Femur (tissue), 1 donor: ENCODE results near the gene ACOX3.
A peak's percentile ranks its signal among the peaks of the same experiment; 100 is the strongest.

Source experiments
- DNase-seq: peaks from one replicate; pipeline ENCODE4 v3.0.0-alpha.2; 2017

ACOX3 gene

GRCh38 chr4:8371596-8371995, 68.9 kb downstream of the ACOX3 start:
- no peak for DNase-seq

- peak; percentile 64 for DNase-seq
Measured at GRCh38 chr4:8370835-8371595, 69.5 kb downstream of the ACOX3 start.

- DNase-seq = no peak
Measured at GRCh38 chr4:8370106-8370787, 70.3 kb downstream of the ACOX3 start.

- DNase-seq = no peak
Measured at GRCh38 chr4:8369426-8370105, 71.0 kb downstream of the ACOX3 start.

- no peak for DNase-seq
Measured at GRCh38 chr4:8368998-8369397, 71.5 kb downstream of the ACOX3 start.

DNA sequence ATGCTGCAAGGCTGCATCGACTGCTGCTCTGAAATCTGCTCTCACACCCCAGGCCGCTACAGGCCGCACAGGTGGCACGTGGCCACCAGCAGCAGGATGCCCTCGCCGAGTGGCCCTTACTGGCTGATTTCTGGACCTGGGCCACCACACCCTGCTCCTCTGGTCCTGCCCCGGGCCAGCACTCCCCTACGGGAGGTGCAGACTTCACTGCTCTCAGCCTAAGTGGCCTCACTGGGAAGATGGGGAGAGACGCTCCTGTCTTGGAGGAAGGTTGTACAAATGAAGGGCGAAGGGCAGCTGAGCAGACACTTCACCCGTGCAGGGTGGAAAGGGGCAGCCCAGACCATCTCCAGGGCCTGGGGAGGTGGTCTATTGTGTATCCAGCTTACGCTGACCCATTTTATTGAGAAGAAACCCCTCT, 72.5 kb downstream of the ACOX3 start:
- no peak for DNase-seq

DNA sequence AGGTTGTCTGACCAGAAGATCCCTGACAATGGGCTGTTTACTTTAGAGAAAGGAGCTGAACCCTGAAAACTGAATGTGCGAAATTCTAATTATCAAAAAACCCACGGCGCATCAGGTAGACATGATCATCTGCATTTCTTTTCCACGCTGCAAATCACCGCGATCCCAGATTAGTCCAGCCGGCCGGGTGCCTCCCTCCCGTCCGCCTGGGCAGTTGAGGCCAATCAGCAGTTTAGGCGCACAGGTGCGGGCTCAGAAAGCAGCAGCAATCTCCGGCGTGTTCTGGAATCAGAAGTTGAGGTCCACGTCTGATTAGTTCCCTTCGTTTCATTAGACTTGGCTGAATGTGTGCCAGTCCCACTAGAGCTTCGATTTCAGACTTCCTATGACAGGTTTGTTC, 73.9 kb downstream of the ACOX3 start:
- DNase-seq = no peak

GRCh38 chr4:8365951-8366350, 74.6 kb downstream of the ACOX3 start:
- no peak for DNase-seq

- no peak for DNase-seq
Measured at GRCh38 chr4:8365353-8365752, 75.2 kb downstream of the ACOX3 start.

DNA sequence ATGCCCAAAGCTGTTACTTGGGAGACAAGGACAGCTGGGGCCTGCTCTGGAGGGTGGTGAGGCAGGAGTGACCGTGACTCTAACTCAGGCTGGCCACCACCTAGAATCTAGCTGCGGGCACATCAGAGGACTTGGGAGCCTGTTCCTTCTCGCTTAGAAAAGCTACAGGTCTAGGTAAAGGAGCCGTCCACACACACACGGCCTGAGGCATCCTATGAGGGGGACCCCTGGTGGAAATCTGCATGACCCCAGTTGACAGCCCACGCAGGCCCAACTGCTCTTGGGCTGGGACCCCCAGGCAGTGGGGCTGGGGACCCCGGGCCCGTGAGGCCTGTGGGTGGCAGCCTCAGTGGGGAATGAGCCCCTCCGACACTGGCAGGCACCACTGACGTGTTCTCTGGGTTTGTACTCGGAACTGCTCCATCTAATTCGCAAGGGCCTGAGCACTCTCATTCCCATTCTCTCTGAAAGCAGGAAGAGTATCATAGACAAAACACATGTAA, 75.6 kb downstream of the ACOX3 start:
- DNase-seq = no peak

GRCh38 chr4:8364141-8364540, 76.4 kb downstream of the ACOX3 start:
- DNase-seq = no peak

DNA sequence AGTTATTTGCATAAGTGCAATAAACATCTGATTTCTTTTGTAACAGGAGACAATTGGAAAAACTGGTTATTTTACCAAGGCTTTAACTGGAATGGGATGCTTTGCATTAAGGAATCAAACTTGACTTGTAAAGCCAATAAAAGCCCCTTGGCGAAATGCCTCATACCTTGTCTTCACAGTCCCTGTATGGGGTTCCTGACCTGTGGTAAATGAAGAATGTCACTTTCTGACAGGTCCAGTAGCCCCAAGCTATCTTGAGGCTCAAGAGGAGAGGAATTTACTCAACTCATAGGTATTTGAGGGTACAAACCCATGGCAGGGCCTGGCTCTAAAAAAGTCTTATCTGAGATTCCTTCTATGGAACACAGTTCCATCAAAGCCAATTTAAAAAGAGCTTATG, 78.0 kb downstream of the ACOX3 start:
- DNase-seq = no peak

- DNase-seq = peak; percentile 5
Measured at GRCh38 chr4:8359193-8359592, 81.3 kb downstream of the ACOX3 start.

DNA sequence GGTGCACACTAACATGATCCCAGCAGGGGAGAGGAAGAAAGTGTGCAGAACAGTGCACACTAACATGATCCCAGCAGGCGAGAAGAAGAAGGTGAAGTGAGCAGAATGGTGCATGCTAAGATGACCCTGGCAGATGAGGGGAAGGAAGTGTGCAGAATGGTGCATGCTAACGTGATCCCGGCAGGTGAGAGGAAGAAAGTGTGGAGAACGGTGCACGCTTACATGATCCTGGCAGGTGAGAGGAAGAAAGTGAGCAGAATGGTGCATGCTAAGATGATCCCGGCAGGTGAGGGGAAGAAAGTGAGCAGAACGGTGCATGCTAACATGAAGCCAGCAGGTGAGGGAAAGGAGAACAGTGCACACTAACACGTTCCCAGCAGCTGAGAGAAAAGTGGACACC, 83.7 kb downstream of the ACOX3 start:
- no peak for DNase-seq

GRCh38 chr4:8355864-8356565, 84.5 kb downstream of the ACOX3 start:
- peak; percentile 30 for DNase-seq

- DNase-seq = no peak
Measured at GRCh38 chr4:8355306-8355705, 85.2 kb downstream of the ACOX3 start.

DNA sequence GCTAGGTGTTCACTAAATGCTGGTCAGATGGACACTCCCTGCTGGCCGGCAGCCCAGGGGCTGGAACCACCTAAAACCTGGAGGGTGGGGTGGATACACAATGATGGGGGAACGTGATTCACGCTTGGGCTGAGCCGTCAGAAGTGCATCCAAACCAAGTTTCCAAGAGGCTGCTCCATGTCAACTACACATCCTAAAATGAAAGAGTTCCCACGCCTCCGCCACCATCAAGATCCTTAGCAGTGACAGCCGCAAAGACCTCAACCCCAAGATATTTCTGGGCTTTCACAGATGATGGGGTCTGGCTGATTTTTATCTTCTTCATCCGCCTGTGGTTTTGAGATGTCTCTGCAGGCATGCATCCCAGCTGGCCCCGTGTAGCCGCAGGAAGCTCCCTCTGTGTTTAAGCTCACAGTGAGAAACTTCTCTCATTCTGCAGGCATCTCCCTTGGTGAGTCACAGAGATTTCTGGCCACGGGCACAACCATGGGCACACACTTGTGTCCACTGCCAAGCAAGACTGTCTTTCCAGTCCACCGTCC, 86.5 kb downstream of the ACOX3 start:
- DNase-seq = peak; percentile 39

DNA sequence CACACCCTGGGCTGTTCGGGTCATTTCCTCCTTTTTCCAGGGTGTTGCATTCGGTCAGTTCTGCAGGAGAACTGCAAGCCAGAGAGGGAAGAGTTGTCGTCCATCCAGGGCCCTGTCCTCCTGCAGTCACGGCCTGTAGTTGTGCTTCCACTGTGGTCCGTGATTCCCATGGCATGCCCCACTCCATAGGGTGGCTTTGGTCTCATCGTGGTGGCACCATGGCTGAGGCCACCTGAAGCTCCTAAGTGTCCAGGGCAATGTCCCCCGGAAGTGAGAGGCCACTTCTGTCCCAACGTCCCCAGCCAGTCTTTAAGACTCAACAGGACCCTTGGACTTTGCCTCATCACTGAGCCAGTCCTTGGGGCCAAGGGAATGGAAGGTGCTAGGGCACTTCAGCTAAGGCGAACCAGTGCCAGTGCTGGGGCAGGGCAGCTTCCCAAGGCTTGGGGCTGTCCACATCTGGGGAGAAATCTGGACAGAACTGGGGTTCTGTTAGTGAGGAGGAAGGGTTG, 87.3 kb downstream of the ACOX3 start:
- peak; percentile 13 for DNase-seq

DNA sequence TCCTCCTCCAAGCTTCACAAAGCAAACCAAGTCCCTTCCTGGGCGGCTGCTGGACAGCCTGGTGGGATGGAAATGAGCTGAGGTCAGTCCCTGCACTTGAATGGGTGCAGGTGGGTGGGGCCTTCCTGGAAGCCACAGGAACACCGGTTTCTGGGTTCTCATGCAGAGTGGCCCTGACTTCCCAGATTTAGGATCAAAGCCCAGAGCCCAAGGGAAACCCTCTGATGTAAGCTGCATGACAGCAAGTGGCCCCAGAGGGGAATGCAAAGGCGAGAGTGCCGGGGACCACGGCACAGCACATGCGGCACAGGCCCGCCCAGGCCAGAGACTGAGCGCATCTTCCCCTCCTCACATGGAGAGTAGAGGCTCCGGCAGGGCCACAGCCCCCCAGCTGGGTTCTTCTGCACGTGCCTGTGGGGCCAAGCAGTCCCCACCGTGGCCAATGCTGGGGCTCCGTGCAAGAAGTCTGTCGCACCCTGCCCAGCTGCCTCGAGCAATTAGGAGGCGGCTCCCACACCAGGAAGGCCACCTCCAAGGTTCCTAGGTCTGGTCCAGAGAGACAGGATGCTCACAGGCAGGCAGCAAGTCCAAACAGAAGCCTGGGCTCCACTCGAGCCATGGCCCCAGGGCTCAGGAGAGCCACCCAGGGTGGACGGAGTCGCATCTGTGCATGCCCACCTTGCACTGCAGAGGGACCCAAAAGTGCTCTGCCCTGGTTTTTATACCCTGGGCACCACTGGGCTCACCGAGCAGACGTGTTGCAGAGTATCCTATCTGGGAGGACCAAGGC, 88.0 kb downstream of the ACOX3 start:
- DNase-seq = peak; percentile 27

DNA sequence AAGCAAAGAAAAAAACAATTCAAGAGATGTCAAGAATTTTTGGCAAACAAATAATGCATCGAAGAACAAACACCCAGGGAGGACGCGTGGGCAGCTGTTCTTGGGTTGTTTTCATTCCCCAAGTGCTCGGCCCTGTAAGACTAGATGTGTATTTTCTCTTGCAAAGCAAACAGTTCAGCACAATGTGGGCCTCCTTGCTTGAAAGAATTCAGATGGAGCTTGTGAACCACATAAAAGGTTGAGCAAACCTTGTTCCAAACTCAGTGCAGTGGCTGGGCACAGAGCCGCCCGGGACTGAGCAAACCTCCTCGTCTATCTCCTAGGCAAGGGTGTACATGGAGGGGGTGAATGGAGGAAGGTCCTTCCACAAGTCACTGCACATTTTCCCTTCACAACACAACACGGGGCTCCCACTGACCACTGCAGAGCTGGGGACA, 88.6 kb downstream of the ACOX3 start:
- peak; percentile 37 for DNase-seq

DNA sequence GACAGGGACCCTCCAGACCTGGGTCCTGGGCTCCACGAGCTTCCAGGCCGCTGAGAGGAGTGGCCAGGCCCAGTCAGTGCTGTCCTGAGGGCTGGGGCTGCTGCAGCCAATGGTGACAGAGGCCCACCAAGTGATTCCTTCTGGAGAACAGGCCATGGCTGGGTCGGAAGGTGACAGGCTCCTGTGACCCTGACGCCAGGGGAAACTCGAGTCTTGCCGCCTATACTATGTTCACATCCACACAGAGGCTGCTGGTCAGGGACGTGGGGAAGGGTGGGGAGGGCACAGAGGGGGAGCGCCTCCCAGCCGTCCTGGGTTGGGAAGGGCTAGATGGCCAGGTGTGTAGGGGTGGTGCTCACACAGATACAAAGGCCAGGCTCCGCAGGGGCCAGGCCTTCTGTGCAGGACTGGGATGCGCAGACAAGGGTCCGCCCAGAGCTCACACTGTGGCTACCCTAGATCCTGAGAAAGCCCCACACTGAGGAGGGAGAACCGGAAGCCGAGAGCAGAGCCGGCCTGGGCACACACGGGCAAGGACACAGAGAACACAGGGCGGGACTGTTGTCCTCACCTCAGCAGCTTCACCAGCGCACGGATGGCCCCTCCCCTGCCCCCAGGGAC, 89.6 kb downstream of the ACOX3 start:
- peak; percentile 20 for DNase-seq
